Neutrophil (primary cell): ENCODE data around the gene CDK5.

Source experiments
- H3K27ac ChIP-seq: fragments of 200-600 bp; sonication (generic); 2 replicates; pipeline ENCODE4 v1.5.1; 2016; ENCODE audit warnings: mild to moderate bottlenecking, moderate library complexity
- H3K27me3 ChIP-seq: fragments of 200-600 bp; sonication (generic); 2 replicates; pipeline ENCODE4 v1.6.0; 2016; ENCODE audit warnings: mild to moderate bottlenecking
- H3K36me3 ChIP-seq: fragments of 200-600 bp; sonication (generic); 2 replicates; pipeline ENCODE4 v1.5.1; 2017
- H3K4me1 ChIP-seq, 2 experiments: fragments of 200-600 bp in 1 of 2; sonication (generic) in 1 of 2; 1 replicate in 1 of 2; 2 replicates in 1 of 2; pipeline versions ENCODE4 v1.5.1 to v1.6.1; 2013 to 2016; ENCODE audit warnings: low read depth in 1 of 2, low read length in 1 of 2, mild to moderate bottlenecking in 1 of 2, moderate library complexity in 1 of 2; ENCODE audit not compliant: control insufficient read depth in 1 of 2, insufficient read depth in 1 of 2
- H3K4me3 ChIP-seq, 2 experiments: fragments of 200-600 bp in 1 of 2; sonication (generic) in 1 of 2; 1 replicate in 1 of 2; 2 replicates in 1 of 2; pipeline ENCODE4 v1.5.1; 2013 to 2016; ENCODE audit warnings: low read depth in 1 of 2, low read length in 1 of 2, mild to moderate bottlenecking in 1 of 2, moderate library complexity in 1 of 2
- H3K9me3 ChIP-seq: fragments of 200-600 bp; sonication (generic); 2 replicates; pipeline ENCODE4 v1.5.1; 2016
- TF ChIP-seq, protein P1 (sequence below): fragments of 200-600 bp; sonication (generic); IDR thresholded peaks from 2 replicates; pipeline ENCODE4 v1.5.1; 2016; ENCODE audit warnings: antibody characterized with exemption

CDK5 gene

DNA sequence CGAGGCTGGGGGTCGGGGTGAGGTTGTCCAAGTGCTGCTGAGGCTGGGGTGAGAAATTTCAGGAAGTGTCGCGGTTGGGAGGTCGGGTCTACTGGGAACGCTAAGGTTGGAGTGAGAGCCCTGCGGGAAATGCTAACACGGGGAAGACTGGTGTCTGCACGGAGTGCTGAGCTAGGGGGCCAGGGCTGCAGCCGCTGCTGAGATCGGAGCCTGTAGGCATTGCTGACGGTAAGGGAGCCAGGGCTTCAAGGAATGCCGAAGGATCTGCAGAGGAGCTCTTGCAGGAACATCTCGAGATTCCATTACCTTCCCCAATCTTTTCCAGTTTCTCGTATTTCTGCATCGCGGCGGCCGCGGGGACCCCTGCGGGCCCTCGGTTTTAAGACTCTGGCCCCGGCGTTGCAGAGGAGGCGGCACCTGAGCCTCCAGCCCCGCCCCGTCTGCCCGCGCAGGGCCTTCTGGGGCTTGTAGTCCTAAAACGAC lies at the start of gene CDK5:
CDK5 (minus strand) TSS at position 392 of the 483 bp plus-strand sequence; CDS start at position 343, 49 bp downstream.
- H3K9me3 ChIP-seq, result no peaks in the 10 kb centered on the region
- peak within 1 kb of the TSS; percentile 69 to 88 for H3K4me3 ChIP-seq
- no peaks in the 10 kb centered on the region for H3K36me3 ChIP-seq
- TF ChIP-seq, protein P1, sequence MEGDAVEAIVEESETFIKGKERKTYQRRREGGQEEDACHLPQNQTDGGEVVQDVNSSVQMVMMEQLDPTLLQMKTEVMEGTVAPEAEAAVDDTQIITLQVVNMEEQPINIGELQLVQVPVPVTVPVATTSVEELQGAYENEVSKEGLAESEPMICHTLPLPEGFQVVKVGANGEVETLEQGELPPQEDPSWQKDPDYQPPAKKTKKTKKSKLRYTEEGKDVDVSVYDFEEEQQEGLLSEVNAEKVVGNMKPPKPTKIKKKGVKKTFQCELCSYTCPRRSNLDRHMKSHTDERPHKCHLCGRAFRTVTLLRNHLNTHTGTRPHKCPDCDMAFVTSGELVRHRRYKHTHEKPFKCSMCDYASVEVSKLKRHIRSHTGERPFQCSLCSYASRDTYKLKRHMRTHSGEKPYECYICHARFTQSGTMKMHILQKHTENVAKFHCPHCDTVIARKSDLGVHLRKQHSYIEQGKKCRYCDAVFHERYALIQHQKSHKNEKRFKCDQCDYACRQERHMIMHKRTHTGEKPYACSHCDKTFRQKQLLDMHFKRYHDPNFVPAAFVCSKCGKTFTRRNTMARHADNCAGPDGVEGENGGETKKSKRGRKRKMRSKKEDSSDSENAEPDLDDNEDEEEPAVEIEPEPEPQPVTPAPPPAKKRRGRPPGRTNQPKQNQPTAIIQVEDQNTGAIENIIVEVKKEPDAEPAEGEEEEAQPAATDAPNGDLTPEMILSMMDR, result no peak
- no peaks in the 10 kb centered on the region for H3K27me3 ChIP-seq
- H3K27ac ChIP-seq, result peak within 1 kb of the TSS; percentile 82
- H3K4me1 ChIP-seq, result peaks cover 45 to 46% of the 10 kb centered on the region in 2 experiments

DNA sequence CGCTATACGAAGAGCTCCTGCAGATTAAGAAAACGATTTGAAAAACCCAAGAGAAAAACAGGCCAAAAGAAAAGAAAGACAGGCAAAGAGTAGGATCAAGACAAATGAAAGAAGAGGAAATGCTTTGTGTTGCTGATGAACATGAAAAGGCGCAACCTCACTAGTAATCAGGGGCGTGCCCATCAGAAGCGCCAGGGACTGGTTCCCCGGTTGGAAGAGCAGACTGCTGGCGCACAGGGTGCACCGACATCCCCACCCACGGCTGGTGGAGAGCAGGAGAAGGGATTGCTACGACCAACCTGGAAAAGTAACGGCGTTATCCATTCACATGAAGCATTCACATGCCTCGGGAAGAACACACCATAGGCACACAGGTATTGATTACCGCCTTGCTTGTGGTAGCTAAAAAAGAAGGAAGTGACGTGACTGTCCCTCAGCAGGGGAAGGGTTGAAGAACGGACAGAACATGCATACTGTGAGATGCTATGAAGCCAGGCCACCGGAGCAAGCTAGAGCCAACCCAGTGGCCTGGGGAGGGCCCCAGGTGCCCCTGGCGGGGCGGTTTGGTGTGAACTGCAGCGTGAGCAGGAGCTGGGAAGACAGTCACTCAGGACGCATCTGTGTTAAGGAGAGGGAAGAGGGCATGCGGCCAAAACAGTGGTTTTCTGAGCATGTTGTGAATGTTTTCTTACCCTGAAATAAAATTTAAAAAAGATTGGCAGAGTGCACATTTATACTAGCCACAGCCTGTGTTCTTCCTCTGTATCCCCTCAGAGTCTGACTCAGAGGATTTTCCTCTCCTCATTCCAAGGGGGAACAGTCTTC lies 46.9 kb upstream of the CDK5 start:
- Histone ChIP-seq H3K27ac (no peak overlapping the region), H3K4me1 (no peaks in the 10 kb centered on the region), H3K4me3 (no peak overlapping the region), H3K36me3 (no peaks in the 10 kb centered on the region), H3K27me3 (no peaks in the 10 kb centered on the region), H3K9me3 (no peaks in the 10 kb centered on the region)
- TF ChIP-seq, protein P1, result no peak

DNA sequence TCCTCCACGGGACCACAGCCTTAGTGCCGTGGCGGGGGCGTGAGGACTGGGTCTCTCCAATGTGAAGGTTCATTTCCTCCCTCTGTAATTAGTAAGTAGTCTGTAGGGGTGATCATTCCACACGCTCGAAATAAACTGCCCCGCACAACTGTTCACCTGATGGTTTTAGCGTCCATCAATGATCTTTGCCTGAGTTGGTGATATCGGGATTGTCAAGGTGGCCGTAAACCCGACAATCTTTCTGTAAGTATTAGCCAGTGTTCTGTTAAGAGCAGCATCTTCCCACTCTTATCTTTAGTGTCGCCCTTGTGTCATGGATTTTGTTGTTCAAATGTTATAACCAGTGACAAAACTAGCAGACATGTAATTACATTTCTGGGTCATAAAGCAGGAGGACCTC lies 46.3 kb upstream of the CDK5 start:
- TF ChIP-seq, protein P1, result no peak
- H3K4me1 ChIP-seq, result no peaks in the 10 kb centered on the region
- no peak overlapping the region for H3K4me3 ChIP-seq
- no peaks in the 10 kb centered on the region for H3K9me3 ChIP-seq
- no peak overlapping the region for H3K27ac ChIP-seq
- H3K27me3 ChIP-seq, result no peaks in the 10 kb centered on the region
- H3K36me3 ChIP-seq, result no peaks in the 10 kb centered on the region

DNA sequence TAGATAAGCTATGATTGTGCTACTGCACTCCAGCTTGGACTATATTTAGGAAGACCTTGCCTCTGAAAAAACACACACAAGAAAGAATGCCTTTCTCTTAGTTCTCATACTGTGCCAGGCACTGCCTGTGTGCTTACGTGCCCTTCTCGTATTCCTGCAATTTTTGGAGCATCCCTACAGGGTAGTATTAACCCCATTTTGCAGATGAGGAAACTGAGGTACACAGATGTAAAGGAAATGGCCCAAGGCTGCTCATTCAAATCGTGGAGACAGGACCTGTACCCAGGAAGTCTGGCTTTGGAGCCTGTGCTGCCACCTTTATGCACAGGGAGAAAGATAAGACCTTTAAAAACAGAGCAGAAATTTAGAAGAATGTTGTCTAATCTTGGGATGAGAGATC lies 45.3 kb upstream of the CDK5 start:
- Histone ChIP-seq H3K27me3 (no peaks in the 10 kb centered on the region), H3K36me3 (no peaks in the 10 kb centered on the region), H3K4me3 (no peak overlapping the region), H3K27ac (no peak overlapping the region), H3K9me3 (no peaks in the 10 kb centered on the region), H3K4me1 (no peaks in the 10 kb centered on the region)
- TF ChIP-seq, protein P1, result no peak

DNA sequence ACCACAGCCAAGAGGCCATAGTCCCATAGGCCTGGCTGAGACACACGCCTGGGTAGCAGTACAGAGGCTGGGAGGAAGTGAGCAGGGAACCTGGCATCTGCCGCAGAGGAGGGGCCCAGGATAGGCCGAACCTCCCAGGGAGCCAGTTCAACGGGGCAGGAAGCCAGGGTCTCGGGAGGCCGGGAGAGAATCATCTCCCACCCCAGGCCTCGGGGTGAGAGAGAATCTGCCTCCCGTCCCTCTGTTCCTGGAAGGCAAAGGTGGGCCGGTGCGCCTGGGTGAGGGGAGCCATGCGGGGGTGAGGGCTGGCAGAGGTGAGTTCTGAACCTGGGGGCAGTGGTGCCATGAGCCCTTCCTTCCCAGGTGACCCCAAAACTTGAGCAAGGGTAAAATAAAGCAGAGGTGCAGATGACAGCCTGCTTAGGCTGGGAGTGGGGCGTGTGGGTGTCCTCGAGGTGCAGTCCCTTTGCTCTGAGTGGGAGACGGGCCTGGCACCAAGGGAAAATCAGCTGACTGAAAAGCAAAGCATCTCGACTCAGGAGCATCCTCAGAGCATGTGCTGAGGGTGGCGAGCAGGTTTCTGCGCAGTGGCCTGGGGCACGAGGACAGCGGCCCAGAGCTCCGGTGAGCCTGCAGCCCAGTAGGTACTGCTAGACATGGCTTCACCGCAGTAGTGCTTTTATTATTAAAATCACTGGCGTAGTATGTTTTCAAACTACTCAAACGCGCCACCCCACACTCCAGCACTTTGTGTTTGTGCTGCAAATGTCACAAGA lies 44.1 kb upstream of the CDK5 start:
- Histone ChIP-seq H3K27ac (no peak overlapping the region), H3K9me3 (no peaks in the 10 kb centered on the region), H3K27me3 (no peaks in the 10 kb centered on the region), H3K4me3 (no peak overlapping the region), H3K4me1 (no peaks in the 10 kb centered on the region), H3K36me3 (no peaks in the 10 kb centered on the region)
- TF ChIP-seq, protein P1, result no peak
